K562 (cell line): ENCODE data around the gene CD22. TPM values are rescaled to one million over a fixed set of nuclear protein-coding genes. Genes with fewer than 3 reads are reported as not detected.

Source experiments
- CREBBP ChIP-seq: IDR thresholded peaks from one replicate; pipeline ENCODE4 v1.6.1; 2012; ENCODE audit warnings: low read depth, mild to moderate bottlenecking, control low read depth, inconsistent platforms, low read length
- ERF ChIP-seq: fragments of 450-650 bp; formaldehyde crosslinking; IDR thresholded peaks from 2 replicates; pipeline ENCODE4 v1.4.0; 2020; ENCODE audit warnings: mild to moderate bottlenecking, mixed read lengths
- GATAD2B ChIP-seq: fragments of 450-650 bp; IDR thresholded peaks from 2 replicates; pipeline ENCODE4 v1.6.1; 2017; ENCODE audit warnings: mild to moderate bottlenecking, borderline replicate concordance
- GTF2E2 ChIP-seq: fragments of 200-800 bp; sonication (Bioruptor generic); IDR thresholded peaks from 2 replicates; pipeline ENCODE4 v1.6.1; 2016; ENCODE audit warnings: missing genetic modification characterization, missing compliant biosample characterization
- HDAC3 ChIP-seq: fragments of 450-650 bp; IDR thresholded peaks from 2 replicates; pipeline ENCODE4 v1.6.1; 2018; ENCODE audit warnings: borderline replicate concordance, mild to moderate bottlenecking, moderate library complexity; ENCODE audit not compliant: partially characterized antibody
- HNRNPLL ChIP-seq: fragments of 200-400 bp; formaldehyde crosslinking; IDR thresholded peaks from 2 replicates; pipeline ENCODE4 v1.6.1; 2017; ENCODE audit warnings: low read length, low read depth, mild to moderate bottlenecking; ENCODE audit not compliant: poor library complexity, severe bottlenecking
- IRF2 ChIP-seq: sonication (generic); formaldehyde crosslinking; IDR thresholded peaks from 2 replicates; pipeline ENCODE4 v1.8.1; 2022; ENCODE audit warnings: mild to moderate bottlenecking, missing genetic modification reagents
- KLF10 ChIP-seq: fragments of 250-450 bp; sonication (Bioruptor Pico); IDR thresholded peaks from 2 replicates; pipeline ENCODE4 v1.6.1; 2021; ENCODE audit warnings: matching md5 sums
- NCOA4 ChIP-seq: fragments of 450-650 bp; IDR thresholded peaks from 2 replicates; pipeline ENCODE4 v1.6.1; 2018; ENCODE audit warnings: mild to moderate bottlenecking; ENCODE audit not compliant: partially characterized antibody
- PHTF2 ChIP-seq: fragments of 250-450 bp; sonication (Bioruptor Pico); IDR thresholded peaks from 2 replicates; pipeline ENCODE4 v1.5.0; 2021; ENCODE audit warnings: mild to moderate bottlenecking
- POLR2AphosphoS2 ChIP-seq: IDR thresholded peaks from 2 replicates; pipeline ENCODE4 v1.6.1; 2012; ENCODE audit warnings: low read length, improper control_type of control experiment
- SMAD3 ChIP-seq: fragments of 450-650 bp; formaldehyde crosslinking; conservative IDR thresholded peaks from 2 replicates; pipeline ENCODE4 v1.4.0; 2020; ENCODE audit warnings: mild to moderate bottlenecking
- SNIP1 ChIP-seq: fragments of 450-650 bp; IDR thresholded peaks from 2 replicates; pipeline ENCODE4 v1.7.1; 2017; ENCODE audit warnings: low read depth, mild to moderate bottlenecking
- TEAD1 ChIP-seq, 2 experiments: fragments of 450-650 bp in 1 of 2; sonication (generic) in 1 of 2; formaldehyde crosslinking; IDR thresholded peaks; 2 replicates each; pipeline versions ENCODE4 v1.4.0 to v1.8.0; 2020 to 2022; ENCODE audit warnings: mild to moderate bottlenecking in 2 of 2, missing genetic modification reagents in 1 of 2
- XRCC3 ChIP-seq: fragments of 450-650 bp; IDR thresholded peaks from 2 replicates; pipeline ENCODE4 v1.6.1; 2017; ENCODE audit warnings: mild to moderate bottlenecking, moderate library complexity
- ZFP30 ChIP-seq: fragments of 250-450 bp; sonication (Bioruptor Pico); IDR thresholded peaks from 2 replicates; pipeline ENCODE4 v1.8.0; 2022; ENCODE audit warnings: moderate library complexity, mild to moderate bottlenecking, inconsistent platforms, borderline replicate concordance
- ZNF184 ChIP-seq: sonication (generic); formaldehyde crosslinking; IDR thresholded peaks from 2 replicates; pipeline ENCODE4 v1.5.0; 2020; ENCODE audit warnings: missing genetic modification reagents
- ZNF589 ChIP-seq: fragments of 200-800 bp; sonication (Bioruptor generic); IDR thresholded peaks from 2 replicates; pipeline ENCODE4 v1.6.1; 2016; ENCODE audit warnings: low read depth, missing genetic modification characterization, missing compliant biosample characterization
- polyA plus RNA-seq, 8 experiments: library from polyadenylated mRNA; depleted of rRNA in 4 of 8; stranded (reverse) in 5 of 8; unstranded in 3 of 8; fragments of >200 nt; fragmentation: Nextera tagmentation in 2 of 8; fragmentation: Illumina TruSeq in 1 of 8; extraction: Ambion mirVana in 2 of 8; extraction: Trizol in 1 of 8; gene quantifications; 2 replicates each; pipeline versions ENCODE4 v1.2.1 to v1.2.3, GENCODE V29; 2011 to 2014; ENCODE audit warnings: inconsistent platforms in 1 of 8, missing spikeins in 1 of 8
- total RNA-seq, 7 experiments: library from RNA; depleted of rRNA in 6 of 7; stranded (reverse); fragments of >200 nt in 6 of 7; fragmentation: Illumina TruSeq in 2 of 7; extraction: Trizol in 2 of 7; gene quantifications; 2 replicates each; pipeline versions ENCODE4 v1.2.1 to v1.2.3, GENCODE V29; 2011 to 2021; ENCODE audit warnings: low replicate concordance in 1 of 7
- TF ChIP-seq, protein P1 (sequence below): sonication (generic); formaldehyde crosslinking; IDR thresholded peaks from 2 replicates; pipeline ENCODE4 v1.8.0; 2023; ENCODE audit warnings: mild to moderate bottlenecking, missing genetic modification reagents
- TF ChIP-seq, protein P2 (sequence below): sonication (generic); formaldehyde crosslinking; IDR thresholded peaks from 2 replicates; pipeline ENCODE4 v1.5.0; 2020; ENCODE audit warnings: missing genetic modification reagents
- TF ChIP-seq, protein P3 (sequence below): fragments of 250-450 bp; sonication (Bioruptor Pico); IDR thresholded peaks from 2 replicates; pipeline ENCODE4 v1.5.0; 2020; ENCODE audit warnings: mild to moderate bottlenecking
- TF ChIP-seq, protein P4 (sequence below): fragments of 250-450 bp; sonication (Bioruptor Pico); IDR thresholded peaks from 2 replicates; pipeline ENCODE4 v1.8.0; 2022; ENCODE audit warnings: inconsistent platforms
- TF ChIP-seq, protein P5 (sequence below): fragments of 450-650 bp; IDR thresholded peaks from 2 replicates; pipeline ENCODE4 v1.6.1; 2018; ENCODE audit warnings: mild to moderate bottlenecking, low read depth; ENCODE audit not compliant: partially characterized antibody

CD22 gene
- total and polyA plus RNA-seq, 9 of the 15 experiments (the other 6 are each of a cell fraction or from before 2014, with no cell fraction given): 0.29 to 5.0 (median 3.5) TPM

DNA sequence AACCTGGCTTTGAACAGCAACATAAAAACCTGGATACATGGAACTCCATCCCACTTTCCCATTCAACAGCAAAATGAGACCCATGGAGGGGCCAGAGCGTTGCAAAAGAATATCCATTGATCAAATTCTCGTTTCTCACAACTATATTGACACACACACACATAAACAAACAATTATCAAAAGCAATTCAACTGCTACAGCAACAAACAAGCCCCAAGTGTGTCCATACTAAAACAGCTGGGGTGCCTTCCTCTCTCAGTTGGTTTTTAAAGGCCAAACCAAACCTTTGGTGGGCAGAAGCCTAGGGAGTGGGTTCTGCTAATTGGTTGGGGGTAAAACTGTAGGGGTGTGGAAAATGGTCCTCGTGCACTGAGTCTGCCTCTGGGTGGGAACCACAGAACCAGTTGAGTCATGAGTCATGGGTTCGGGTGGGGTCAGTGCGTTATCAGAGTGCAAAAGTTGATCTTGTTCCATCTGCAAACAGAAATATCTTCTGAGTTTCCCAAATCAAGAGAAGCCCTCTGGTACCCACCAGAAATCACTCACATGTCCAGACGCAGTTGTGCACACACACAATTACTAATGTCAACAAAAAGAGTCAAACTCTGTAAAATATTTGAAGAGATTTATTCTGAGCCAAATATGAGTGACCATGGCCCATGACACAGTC, 60.3 kb downstream of the CD22 start (continued):
- TF ChIP-seq NCOA4 (no peak), HDAC3 (no peak), XRCC3 (no peak), CREBBP (no peak), HNRNPLL (no peak), POLR2AphosphoS2 (no peak), IRF2 (no peak), ZNF184 (CRISPR knock-in tag) (no peak), SMAD3 (CRISPR knock-in tag) (0 out of 2 replicates have a peak, but pooled peaks have one; percentile 49), SNIP1 (no peak), GATAD2B (no peak; the same call in 1 of the 2 replicates), GTF2E2 (tag) (no peak), KLF10 (CRISPR knock-in tag) (no peak), ZNF589 (CRISPR knock-in tag) (peak; percentile 48; the same call in 1 of the 2 replicates), ZFP30 (CRISPR knock-in tag) (no peak), TEAD1 (CRISPR knock-in tag; IDR thresholded peaks at IDR 0.05) (peak in 1 of 2 experiments; percentile 37; a peak in 1 of 4 replicates), PHTF2 (no peak), ERF (no peak)
- TF ChIP-seq, protein P1, sequence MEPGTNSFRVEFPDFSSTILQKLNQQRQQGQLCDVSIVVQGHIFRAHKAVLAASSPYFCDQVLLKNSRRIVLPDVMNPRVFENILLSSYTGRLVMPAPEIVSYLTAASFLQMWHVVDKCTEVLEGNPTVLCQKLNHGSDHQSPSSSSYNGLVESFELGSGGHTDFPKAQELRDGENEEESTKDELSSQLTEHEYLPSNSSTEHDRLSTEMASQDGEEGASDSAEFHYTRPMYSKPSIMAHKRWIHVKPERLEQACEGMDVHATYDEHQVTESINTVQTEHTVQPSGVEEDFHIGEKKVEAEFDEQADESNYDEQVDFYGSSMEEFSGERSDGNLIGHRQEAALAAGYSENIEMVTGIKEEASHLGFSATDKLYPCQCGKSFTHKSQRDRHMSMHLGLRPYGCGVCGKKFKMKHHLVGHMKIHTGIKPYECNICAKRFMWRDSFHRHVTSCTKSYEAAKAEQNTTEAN (CRISPR knock-in tag): no peak
- TF ChIP-seq, protein P2, sequence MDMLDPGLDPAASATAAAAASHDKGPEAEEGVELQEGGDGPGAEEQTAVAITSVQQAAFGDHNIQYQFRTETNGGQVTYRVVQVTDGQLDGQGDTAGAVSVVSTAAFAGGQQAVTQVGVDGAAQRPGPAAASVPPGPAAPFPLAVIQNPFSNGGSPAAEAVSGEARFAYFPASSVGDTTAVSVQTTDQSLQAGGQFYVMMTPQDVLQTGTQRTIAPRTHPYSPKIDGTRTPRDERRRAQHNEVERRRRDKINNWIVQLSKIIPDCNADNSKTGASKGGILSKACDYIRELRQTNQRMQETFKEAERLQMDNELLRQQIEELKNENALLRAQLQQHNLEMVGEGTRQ: no peak
- TF ChIP-seq, protein P3, sequence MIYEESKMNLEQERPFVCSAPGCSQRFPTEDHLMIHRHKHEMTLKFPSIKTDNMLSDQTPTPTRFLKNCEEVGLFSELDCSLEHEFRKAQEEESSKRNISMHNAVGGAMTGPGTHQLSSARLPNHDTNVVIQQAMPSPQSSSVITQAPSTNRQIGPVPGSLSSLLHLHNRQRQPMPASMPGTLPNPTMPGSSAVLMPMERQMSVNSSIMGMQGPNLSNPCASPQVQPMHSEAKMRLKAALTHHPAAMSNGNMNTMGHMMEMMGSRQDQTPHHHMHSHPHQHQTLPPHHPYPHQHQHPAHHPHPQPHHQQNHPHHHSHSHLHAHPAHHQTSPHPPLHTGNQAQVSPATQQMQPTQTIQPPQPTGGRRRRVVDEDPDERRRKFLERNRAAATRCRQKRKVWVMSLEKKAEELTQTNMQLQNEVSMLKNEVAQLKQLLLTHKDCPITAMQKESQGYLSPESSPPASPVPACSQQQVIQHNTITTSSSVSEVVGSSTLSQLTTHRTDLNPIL (CRISPR knock-in tag): no peak
- TF ChIP-seq, protein P4, sequence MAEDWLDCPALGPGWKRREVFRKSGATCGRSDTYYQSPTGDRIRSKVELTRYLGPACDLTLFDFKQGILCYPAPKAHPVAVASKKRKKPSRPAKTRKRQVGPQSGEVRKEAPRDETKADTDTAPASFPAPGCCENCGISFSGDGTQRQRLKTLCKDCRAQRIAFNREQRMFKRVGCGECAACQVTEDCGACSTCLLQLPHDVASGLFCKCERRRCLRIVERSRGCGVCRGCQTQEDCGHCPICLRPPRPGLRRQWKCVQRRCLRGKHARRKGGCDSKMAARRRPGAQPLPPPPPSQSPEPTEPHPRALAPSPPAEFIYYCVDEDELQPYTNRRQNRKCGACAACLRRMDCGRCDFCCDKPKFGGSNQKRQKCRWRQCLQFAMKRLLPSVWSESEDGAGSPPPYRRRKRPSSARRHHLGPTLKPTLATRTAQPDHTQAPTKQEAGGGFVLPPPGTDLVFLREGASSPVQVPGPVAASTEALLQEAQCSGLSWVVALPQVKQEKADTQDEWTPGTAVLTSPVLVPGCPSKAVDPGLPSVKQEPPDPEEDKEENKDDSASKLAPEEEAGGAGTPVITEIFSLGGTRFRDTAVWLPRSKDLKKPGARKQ (CRISPR knock-in tag): no peak
- TF ChIP-seq, protein P5, sequence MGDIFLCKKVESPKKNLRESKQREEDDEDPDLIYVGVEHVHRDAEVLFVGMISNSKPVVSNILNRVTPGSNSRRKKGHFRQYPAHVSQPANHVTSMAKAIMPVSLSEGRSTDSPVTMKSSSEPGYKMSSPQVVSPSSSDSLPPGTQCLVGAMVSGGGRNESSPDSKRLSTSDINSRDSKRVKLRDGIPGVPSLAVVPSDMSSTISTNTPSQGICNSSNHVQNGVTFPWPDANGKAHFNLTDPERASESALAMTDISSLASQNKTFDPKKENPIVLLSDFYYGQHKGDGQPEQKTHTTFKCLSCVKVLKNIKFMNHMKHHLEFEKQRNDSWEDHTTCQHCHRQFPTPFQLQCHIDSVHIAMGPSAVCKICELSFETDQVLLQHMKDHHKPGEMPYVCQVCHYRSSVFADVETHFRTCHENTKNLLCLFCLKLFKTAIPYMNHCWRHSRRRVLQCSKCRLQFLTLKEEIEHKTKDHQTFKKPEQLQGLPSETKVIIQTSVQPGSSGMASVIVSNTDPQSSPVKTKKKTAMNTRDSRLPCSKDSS: no peak
